SK-N-SH treated with all-trans-retinoic acid at 6 μM for 48 hours (cell line): ENCODE results near the gene HMCN2.

ENCODE experiments used
- ESRRG ChIP-seq: fragments of 250-450 bp; sonication (Bioruptor Pico); IDR thresholded peaks from 2 replicates; pipeline ENCODE4 v1.6.1; 2021; ENCODE audit warnings: mild to moderate bottlenecking
- GLIS3 ChIP-seq: fragments of 250-450 bp; sonication (Bioruptor Pico); IDR thresholded peaks from 2 replicates; pipeline ENCODE4 v1.5.0; 2020; ENCODE audit warnings: mild to moderate bottlenecking, moderate library complexity
- RARB ChIP-seq: fragments of 250-450 bp; sonication (Bioruptor Pico); IDR thresholded peaks from 2 replicates; pipeline ENCODE4 v1.8.0; 2021; ENCODE audit warnings: mild to moderate bottlenecking, moderate library complexity
- TCF4 ChIP-seq: fragments of 250-450 bp; sonication (Bioruptor Pico); IDR thresholded peaks from 2 replicates; pipeline ENCODE4 v1.8.0; 2021; ENCODE audit warnings: mild to moderate bottlenecking, moderate library complexity, borderline replicate concordance
- ZC3H10 ChIP-seq: fragments of 250-450 bp; sonication (Bioruptor Pico); IDR thresholded peaks from 2 replicates; pipeline ENCODE4 v1.5.1; 2021; ENCODE audit warnings: mild to moderate bottlenecking, moderate library complexity
- ZFP30 ChIP-seq: fragments of 450-650 bp; formaldehyde crosslinking; IDR thresholded peaks from 2 replicates; pipeline ENCODE4 v1.5.0; 2022; ENCODE audit warnings: mild to moderate bottlenecking, moderate library complexity
- ZNF70 ChIP-seq: fragments of 450-650 bp; formaldehyde crosslinking; IDR thresholded peaks from 2 replicates; pipeline ENCODE4 v1.5.0; 2020; ENCODE audit warnings: mild to moderate bottlenecking, moderate library complexity
- TF ChIP-seq, protein P1 (sequence below): fragments of 250-450 bp; sonication (Bioruptor Pico); IDR thresholded peaks from 2 replicates; pipeline ENCODE4 v1.8.0; 2020; ENCODE audit warnings: mild to moderate bottlenecking, moderate library complexity, borderline replicate concordance

DNA sequence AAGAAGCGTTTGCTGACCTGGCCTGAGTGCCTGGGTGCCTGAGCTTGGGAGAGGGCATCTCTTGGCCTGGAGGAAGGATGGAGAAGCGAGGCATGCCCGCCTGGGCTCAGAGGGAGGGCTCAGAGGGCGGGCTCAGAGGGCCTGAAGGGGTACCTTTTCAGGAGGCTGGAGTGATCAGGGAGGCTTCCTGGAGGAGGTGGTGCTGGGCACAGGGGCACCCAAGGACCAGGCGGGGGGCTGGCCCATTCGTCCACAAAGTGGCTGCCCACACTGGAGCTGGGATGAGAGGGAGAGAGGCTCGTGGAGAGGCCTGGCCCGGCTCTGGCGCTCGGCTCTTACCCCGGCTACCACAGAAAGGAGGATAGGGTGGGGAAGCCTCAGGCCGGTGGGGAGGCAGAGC is 212.0 kb downstream of the HMCN2 start:
- TF ChIP-seq ESRRG (CRISPR knock-in tag), result no peak
- TF ChIP-seq ZNF70 (CRISPR knock-in tag), result no peak
- TF ChIP-seq, protein P1, sequence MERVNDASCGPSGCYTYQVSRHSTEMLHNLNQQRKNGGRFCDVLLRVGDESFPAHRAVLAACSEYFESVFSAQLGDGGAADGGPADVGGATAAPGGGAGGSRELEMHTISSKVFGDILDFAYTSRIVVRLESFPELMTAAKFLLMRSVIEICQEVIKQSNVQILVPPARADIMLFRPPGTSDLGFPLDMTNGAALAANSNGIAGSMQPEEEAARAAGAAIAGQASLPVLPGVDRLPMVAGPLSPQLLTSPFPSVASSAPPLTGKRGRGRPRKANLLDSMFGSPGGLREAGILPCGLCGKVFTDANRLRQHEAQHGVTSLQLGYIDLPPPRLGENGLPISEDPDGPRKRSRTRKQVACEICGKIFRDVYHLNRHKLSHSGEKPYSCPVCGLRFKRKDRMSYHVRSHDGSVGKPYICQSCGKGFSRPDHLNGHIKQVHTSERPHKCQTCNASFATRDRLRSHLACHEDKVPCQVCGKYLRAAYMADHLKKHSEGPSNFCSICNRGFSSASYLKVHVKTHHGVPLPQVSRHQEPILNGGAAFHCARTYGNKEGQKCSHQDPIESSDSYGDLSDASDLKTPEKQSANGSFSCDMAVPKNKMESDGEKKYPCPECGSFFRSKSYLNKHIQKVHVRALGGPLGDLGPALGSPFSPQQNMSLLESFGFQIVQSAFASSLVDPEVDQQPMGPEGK (CRISPR knock-in tag), result no peak
- no peak for TF ChIP-seq RARB
- no peak for TF ChIP-seq TCF4
- TF ChIP-seq GLIS3 (CRISPR knock-in tag), result no peak
- no peak for TF ChIP-seq ZFP30 (CRISPR knock-in tag)
- TF ChIP-seq ZC3H10 (CRISPR knock-in tag), result no peak
